HG02981 (cell line): ENCODE data around the gene CAGE1.
"Not testable (repeated sequence)": the region's sequence is repeated elsewhere in the genome, so short reads cannot be mapped to it uniquely, and the experiment has no call there.

ENCODE experiments used
- ATAC-seq: cut with Tn5 transposase; IDR thresholded peaks from one replicate; pipeline ENCODE4 v1.9.1; 2021; ENCODE audit warnings: mild to moderate bottlenecking, moderate library complexity; ENCODE audit not compliant: unreplicated experiment

CAGE1 gene

DNA sequence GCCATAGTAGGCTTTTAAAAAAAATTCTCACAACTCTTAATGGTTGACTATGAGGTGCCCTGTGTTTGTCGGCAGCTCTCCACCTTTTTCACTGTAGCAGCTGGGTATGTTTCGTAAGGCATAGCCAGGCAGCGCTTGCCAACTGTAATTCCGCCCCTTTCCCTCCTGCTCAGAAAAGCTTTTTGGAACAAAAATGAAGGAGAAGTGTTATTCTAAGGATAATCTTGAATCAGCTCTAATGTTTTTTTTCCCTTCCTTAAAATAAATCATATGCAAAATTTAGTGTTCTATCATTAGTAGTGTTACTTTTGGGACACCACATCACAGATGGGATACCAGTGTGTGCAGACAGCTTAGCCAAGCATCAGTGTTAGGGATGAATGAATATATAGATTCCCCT is 21.3 kb upstream of the CAGE1 start:
- no peak for ATAC-seq

DNA sequence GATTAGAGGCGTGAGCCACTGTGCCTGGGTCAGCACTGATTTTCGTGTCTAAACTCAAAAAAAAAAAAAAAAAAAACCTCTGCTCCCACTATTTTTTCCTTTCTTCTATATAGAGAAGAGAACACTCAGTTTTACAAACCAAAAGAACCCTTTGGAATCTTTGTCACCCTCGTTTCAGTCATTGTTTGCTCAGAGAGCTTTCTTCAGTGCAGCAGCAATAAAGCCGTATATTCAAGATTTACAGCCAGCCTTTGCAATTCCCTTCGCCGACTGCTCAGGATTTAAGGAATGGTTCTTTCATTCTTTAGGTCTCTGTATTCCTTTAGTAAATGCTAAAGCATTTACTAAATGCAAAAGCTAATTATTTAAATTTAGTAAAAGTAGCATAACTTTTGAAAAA is 20.2 kb upstream of the CAGE1 start:
- no peak for ATAC-seq

DNA sequence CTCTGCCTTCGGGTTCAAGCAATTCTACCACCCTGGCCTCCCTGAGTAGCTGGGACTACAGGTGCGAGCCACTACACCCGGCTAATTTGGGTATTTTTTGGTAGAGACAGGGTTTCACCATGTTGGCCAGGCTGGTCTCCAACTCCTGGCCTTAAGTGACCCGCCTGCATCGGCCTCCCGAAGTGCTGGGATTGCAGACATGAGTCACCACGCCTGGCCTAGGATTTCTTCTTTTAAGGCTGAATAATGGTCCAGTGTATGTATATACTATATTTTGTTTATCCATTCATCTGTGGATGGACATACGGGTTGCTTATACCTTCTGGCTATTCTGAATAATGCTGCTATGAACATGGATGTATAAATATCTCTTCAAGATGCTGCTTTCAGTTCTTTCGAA is 17.2 kb upstream of the CAGE1 start:
- ATAC-seq: no peak

GRCh38 chr6:7404546-7404945 is 15.0 kb upstream of the CAGE1 start:
- ATAC-seq: no peak

DNA sequence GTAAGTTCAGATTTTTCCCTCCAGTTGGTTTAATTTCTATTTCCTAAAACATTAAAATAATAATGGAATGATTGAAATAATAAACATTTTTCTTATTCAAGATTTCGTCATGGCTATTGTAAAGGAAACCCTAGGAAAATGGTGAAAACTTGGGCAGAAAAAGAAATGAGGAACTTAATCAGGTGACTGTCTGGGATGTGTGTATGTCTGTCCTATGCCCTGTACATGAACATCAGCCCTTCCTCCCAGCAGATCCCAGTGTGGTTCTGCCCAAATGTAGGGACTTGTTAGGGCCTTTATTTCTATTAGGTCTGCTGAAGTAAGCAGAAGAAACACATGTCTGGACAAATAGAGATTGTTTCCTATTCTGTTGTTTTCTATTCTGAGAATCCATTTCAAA is 13.2 kb upstream of the CAGE1 start:
- no peak for ATAC-seq

- ATAC-seq: no peak
Observed at GRCh38 chr6:7401075-7401474, 11.5 kb upstream of the CAGE1 start.

- no peak for ATAC-seq
Observed at GRCh38 chr6:7392402-7392801, 2.9 kb upstream of the CAGE1 start.

- ATAC-seq: no peak
Observed at GRCh38 chr6:7391151-7391550, 1.6 kb upstream of the CAGE1 start.

DNA sequence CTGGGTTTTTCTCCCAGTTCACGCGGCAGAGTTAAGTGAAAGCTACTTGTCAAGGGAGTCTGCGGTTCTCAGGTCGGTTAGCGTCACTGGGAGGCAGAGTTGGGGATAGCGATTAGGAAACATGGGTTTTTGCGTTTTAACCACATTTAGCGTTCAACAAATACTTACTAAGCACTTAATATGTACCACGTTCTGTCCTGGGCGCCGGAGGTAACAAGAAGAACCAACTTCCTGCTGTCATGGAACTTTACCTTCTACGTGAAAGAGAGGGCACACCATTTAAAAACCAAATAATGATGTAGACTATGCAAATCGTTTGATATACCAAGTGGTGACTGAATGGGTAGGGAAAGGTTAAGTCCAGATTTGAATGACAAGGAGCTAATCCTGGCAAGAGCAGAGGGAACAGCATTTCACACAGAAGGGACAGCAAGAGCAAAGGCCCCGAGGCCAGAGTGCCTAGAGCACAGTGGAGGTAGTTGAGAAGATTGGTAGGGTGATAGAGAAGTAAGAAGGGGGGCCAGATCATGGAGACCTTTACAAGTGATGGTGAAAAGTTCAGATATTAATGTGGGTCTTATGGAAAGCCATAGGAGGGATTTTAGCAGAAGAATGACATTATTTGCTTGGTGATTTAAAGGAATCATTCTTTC is 810 bp upstream of the CAGE1 start:
- ATAC-seq: peak; percentile 9

- ATAC-seq: no peak
Observed at GRCh38 chr6:7389162-7389450, 436 bp downstream of the CAGE1 start.

- ATAC-seq: no peak
Observed at GRCh38 chr6:7381092-7381491, 8.4 kb downstream of the CAGE1 start.

GRCh38 chr6:7378740-7379139 is 10.8 kb downstream of the CAGE1 start:
- ATAC-seq: no peak

GRCh38 chr6:7377961-7378360 is 11.6 kb downstream of the CAGE1 start:
- no peak for ATAC-seq

- no peak for ATAC-seq
Observed at GRCh38 chr6:7373739-7374138, 15.8 kb downstream of the CAGE1 start.

- no peak for ATAC-seq
Observed at GRCh38 chr6:7367408-7367807, 22.1 kb downstream of the CAGE1 start.

DNA sequence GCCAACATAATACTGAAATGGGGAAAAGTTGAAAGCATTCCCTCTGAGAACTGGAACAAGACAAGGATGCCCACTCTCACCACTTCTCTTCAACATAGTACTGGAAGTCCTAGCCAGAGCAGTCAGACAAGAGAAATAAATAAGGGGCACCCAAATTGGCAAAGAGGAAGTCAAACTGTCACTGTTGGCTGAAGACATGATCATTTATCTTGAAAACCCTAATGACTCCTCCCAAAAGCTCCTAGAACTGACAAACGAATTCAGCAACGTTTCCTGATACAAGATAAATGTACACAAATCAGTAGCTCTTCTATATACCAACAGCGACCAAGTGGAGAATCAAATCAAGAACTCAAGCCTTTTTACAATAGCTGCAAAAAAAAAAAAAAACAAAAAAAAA is 37.6 kb downstream of the CAGE1 start:
- not testable (repeated sequence) for ATAC-seq

- not testable (repeated sequence) for ATAC-seq
Observed at GRCh38 chr6:7350591-7350990, 39.0 kb downstream of the CAGE1 start.

DNA sequence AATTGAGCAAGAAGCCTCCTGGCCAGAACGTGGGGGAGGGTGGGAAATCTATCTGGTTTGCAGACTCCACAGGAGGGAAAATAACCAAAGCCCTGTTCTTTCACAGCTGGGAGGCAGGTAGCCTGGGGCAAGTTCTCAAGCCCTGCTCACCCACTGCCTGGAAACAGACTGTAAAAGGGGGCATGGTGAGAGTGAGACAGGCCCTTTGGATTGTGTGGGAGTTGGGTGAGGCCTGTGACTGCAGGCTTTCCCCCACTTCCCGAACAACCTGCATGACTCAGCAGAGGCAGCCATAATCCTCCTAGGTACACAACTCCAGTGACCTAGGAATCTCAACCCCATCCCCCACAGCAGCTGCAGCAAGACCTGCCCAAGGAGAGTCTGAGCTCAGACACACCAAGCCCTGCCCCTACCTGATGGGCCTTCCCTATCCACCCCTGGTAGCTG is 42.0 kb downstream of the CAGE1 start:
- not testable (repeated sequence) for ATAC-seq

DNA sequence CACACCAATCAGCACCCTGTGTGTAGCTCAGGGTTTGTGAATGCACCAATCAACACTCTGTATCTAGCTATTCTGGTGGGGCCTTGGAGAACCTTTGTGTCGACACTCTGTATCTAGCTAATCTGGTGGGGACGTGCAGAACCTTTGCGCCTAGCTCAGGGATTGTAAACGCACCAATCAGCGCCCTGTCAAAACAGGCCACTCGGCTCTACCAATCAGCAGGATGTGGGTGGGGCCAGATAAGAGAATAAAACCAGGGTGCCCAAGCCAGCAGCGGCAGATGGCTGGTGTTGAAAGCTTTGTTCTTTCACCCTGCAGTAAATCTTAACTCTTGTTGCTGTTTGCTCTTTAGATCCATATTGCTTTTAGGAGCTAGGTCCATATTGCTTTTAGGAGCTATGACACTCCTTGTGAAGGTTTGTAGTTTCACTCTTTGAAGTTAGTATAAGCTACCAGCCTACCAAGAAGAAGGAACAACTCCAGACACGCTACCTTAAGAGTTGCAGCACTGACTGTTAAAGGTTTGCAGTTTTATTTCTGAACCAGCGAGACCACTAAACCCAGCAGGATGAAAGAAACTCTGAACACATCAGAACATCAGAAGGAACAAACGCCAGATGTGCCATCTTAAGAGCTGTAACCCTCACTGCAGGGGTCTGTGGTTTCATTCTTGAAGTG is 44.6 kb downstream of the CAGE1 start:
- ATAC-seq: not testable (repeated sequence)

- ATAC-seq: no peak
Observed at GRCh38 chr6:7343546-7344475, 45.7 kb downstream of the CAGE1 start.

GRCh38 chr6:7341989-7342742 is 47.4 kb downstream of the CAGE1 start:
- peak; percentile 87 for ATAC-seq
